Skeletal muscle tissue (tissue), 4 donors: ENCODE measurements around the gene IDH3G. TPM values are rescaled to one million over a fixed set of nuclear protein-coding genes. Genes with fewer than 3 reads are reported as not detected.
"Not testable (repeated sequence)": the region's sequence is repeated elsewhere in the genome, so short reads cannot be mapped to it uniquely, and the experiment has no call there.

Experiments used
- H3K27ac ChIP-seq: one replicate; pipeline ENCODE4 v1.7.0; 2013; ENCODE audit warnings: mild to moderate bottlenecking, low read depth, low read length, inconsistent platforms
- H3K27me3 ChIP-seq, 3 donors: one replicate each; pipeline ENCODE4 v1.7.0; 2013; ENCODE audit warnings: low read length in 3 of 3; ENCODE audit not compliant: control insufficient read depth in 3 of 3, insufficient read depth in 3 of 3
- H3K36me3 ChIP-seq, 3 donors: one replicate each; pipeline ENCODE4 v1.7.0; 2013; ENCODE audit warnings: low read length in 3 of 3; ENCODE audit not compliant: control insufficient read depth in 3 of 3, insufficient read depth in 3 of 3
- H3K4me1 ChIP-seq, 3 donors: one replicate each; pipeline ENCODE4 v1.7.0; 2013; ENCODE audit warnings: low read length in 3 of 3, mild to moderate bottlenecking in 3 of 3; ENCODE audit not compliant: control insufficient read depth in 3 of 3, insufficient read depth in 3 of 3
- H3K4me3 ChIP-seq, 3 donors: one replicate each; pipeline ENCODE4 v1.7.0; 2013; ENCODE audit warnings: low read length in 3 of 3
- H3K9ac ChIP-seq, 3 donors: one replicate each; pipeline ENCODE4 v1.7.0; 2013; ENCODE audit warnings: low read length in 3 of 3, mild to moderate bottlenecking in 3 of 3, moderate library complexity in 2 of 3, low read depth in 1 of 3
- H3K9me3 ChIP-seq, 3 donors: one replicate each; pipeline ENCODE4 v1.7.0; 2013; ENCODE audit warnings: low read length in 3 of 3; ENCODE audit not compliant: control insufficient read depth in 3 of 3
- total RNA-seq: library from RNA; depleted of rRNA; stranded (reverse); fragments of >200 nt; gene quantifications from one replicate; pipeline ENCODE4 v1.2.3, GENCODE V29; 2014
- donor health status: Osteomylitis.

IDH3G gene
- total RNA-seq, 1 donor from 2014 or later, result 25.1 TPM

- no peaks in the 10 kb centered on the region for H3K36me3 ChIP-seq
- no peak overlapping the region for H3K27ac ChIP-seq
- peak overlapping the region in 1 of 3 donors; percentile 38 for H3K4me3 ChIP-seq
- H3K9me3 ChIP-seq, result no peaks in the 10 kb centered on the region
- peaks cover 0 to 3% (median 0%) of the 10 kb centered on the region in 3 donors for H3K4me1 ChIP-seq
- H3K27me3 ChIP-seq, result peaks cover 0 to 30% (median 6%) of the 10 kb centered on the region in 3 donors
- H3K9ac ChIP-seq, result no peak overlapping the region
These were observed 34.1 kb upstream of the IDH3G start for GRCh38 chrX:153828308-153828707.

GRCh38 chrX:153827903-153828302 lies 33.7 kb upstream of the IDH3G start:
- Histone ChIP-seq H3K9me3 (no peaks in the 10 kb centered on the region), H3K27me3 (peaks cover 0 to 30% (median 6%) of the 10 kb centered on the region in 3 donors), H3K27ac (no peak overlapping the region), H3K4me1 (peaks cover 0 to 3% (median 0%) of the 10 kb centered on the region in 3 donors), H3K4me3 (no peak overlapping the region), H3K36me3 (no peaks in the 10 kb centered on the region), H3K9ac (no peak overlapping the region)

- H3K4me1 ChIP-seq, result peaks cover 0 to 3% (median 0%) of the 10 kb centered on the region in 3 donors
- no peak overlapping the region for H3K4me3 ChIP-seq
- H3K27me3 ChIP-seq, result peaks cover 0 to 22% (median 6%) of the 10 kb centered on the region in 3 donors
- no peak overlapping the region for H3K9ac ChIP-seq
- no peaks in the 10 kb centered on the region for H3K9me3 ChIP-seq
- H3K27ac ChIP-seq, result no peak overlapping the region
- no peaks in the 10 kb centered on the region for H3K36me3 ChIP-seq
These were observed 32.8 kb upstream of the IDH3G start for GRCh38 chrX:153827016-153827415.

- no peak overlapping the region for H3K27ac ChIP-seq
- H3K9ac ChIP-seq, result no peak overlapping the region
- no peaks in the 10 kb centered on the region for H3K9me3 ChIP-seq
- H3K4me1 ChIP-seq, result peaks cover 0 to 3% (median 0%) of the 10 kb centered on the region in 3 donors
- no peaks in the 10 kb centered on the region for H3K36me3 ChIP-seq
- H3K4me3 ChIP-seq, result no peak overlapping the region
- peaks cover 0 to 18% (median 6%) of the 10 kb centered on the region in 3 donors for H3K27me3 ChIP-seq
These were observed 30.9 kb upstream of the IDH3G start for GRCh38 chrX:153825042-153825441.

GRCh38 chrX:153824348-153824747 lies 30.2 kb upstream of the IDH3G start:
- no peaks in the 10 kb centered on the region for H3K36me3 ChIP-seq
- peaks cover 0 to 19% (median 6%) of the 10 kb centered on the region in 3 donors for H3K27me3 ChIP-seq
- no peak overlapping the region for H3K27ac ChIP-seq
- H3K9ac ChIP-seq, result no peak overlapping the region
- H3K4me1 ChIP-seq, result peaks cover 3 to 5% (median 3%) of the 10 kb centered on the region in 3 donors
- H3K4me3 ChIP-seq, result no peak overlapping the region
- H3K9me3 ChIP-seq, result no peaks in the 10 kb centered on the region

- Histone ChIP-seq H3K27ac (no peak overlapping the region), H3K27me3 (peaks cover 0 to 15% (median 4%) of the 10 kb centered on the region in 3 donors), H3K9me3 (no peaks in the 10 kb centered on the region), H3K4me3 (no peak overlapping the region), H3K4me1 (peaks cover 2 to 7% (median 5%) of the 10 kb centered on the region in 3 donors), H3K36me3 (no peaks in the 10 kb centered on the region), H3K9ac (no peak overlapping the region)
These were observed 26.9 kb upstream of the IDH3G start for GRCh38 chrX:153821066-153821465.

- Histone ChIP-seq H3K27ac (no peak overlapping the region), H3K4me1 (peaks cover 2 to 7% (median 5%) of the 10 kb centered on the region in 3 donors), H3K4me3 (no peak overlapping the region), H3K27me3 (peaks cover 0 to 15% (median 4%) of the 10 kb centered on the region in 3 donors), H3K9ac (no peak overlapping the region), H3K9me3 (no peaks in the 10 kb centered on the region), H3K36me3 (no peaks in the 10 kb centered on the region)
These were observed 26.4 kb upstream of the IDH3G start for GRCh38 chrX:153820601-153821000.

- H3K36me3 ChIP-seq, result no peaks in the 10 kb centered on the region
- peak overlapping the region; percentile 35 to 48 (median 37) for H3K4me3 ChIP-seq
- peaks cover 2 to 7% (median 5%) of the 10 kb centered on the region in 3 donors for H3K4me1 ChIP-seq
- H3K27me3 ChIP-seq, result peaks cover 0 to 15% (median 4%) of the 10 kb centered on the region in 3 donors
- no peaks in the 10 kb centered on the region for H3K9me3 ChIP-seq
- H3K27ac ChIP-seq, result no peak overlapping the region
- H3K9ac ChIP-seq, result peak overlapping the region in 2 of 3 donors; percentile 23 to 60
These were observed 25.3 kb upstream of the IDH3G start for GRCh38 chrX:153819384-153820040.

- Histone ChIP-seq H3K36me3 (no peaks in the 10 kb centered on the region), H3K4me1 (peaks cover 2 to 7% (median 5%) of the 10 kb centered on the region in 3 donors), H3K4me3 (peak overlapping the region; percentile 37 to 49 (median 48)), H3K9ac (peak overlapping the region in 2 of 3 donors; percentile 23 to 60), H3K9me3 (no peaks in the 10 kb centered on the region), H3K27me3 (peaks cover 0 to 12% (median 1%) of the 10 kb centered on the region in 3 donors), H3K27ac (no peak overlapping the region)
These were observed 24.6 kb upstream of the IDH3G start for GRCh38 chrX:153818571-153819383.

- not testable (repeated sequence) for H3K9me3 ChIP-seq, H3K27ac ChIP-seq, H3K4me1 ChIP-seq, H3K27me3 ChIP-seq, H3K9ac ChIP-seq, H3K36me3 ChIP-seq, H3K4me3 ChIP-seq
These were observed 23.9 kb upstream of the IDH3G start for GRCh38 chrX:153818064-153818463.
